ENCODE measurements around the gene DENND1A. TPM values are rescaled to one million over a fixed set of nuclear protein-coding genes. Genes with fewer than 3 reads are reported as not detected.
A peak's percentile ranks its signal among the peaks of the same experiment; 100 is the strongest.
"Not testable (repeated sequence)": the region's sequence is repeated elsewhere in the genome, so short reads cannot be mapped to it uniquely, and the experiment has no call there.

Gene DENND1A
- total RNA-seq, 1 donor from 2014 or later, result 48.1 TPM

DNA sequence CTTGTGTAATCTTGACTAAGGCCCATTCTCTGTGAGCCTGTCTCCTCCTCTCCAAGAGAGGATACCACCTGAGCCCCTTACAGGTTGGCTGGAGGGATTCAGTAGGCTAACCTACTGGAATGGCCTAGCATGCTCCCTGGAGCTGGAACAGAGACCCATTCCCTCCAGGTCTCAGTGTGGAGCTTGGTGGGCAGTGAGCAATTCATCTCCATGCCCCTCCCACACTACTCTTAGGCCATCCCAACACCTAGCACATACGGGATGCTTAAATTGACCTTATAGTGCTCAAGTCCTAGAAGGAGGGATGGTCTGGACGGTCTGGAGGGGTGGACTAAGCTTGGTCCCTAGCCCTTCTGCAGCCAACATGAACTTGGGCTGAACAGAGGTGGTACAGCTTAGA is 498.3 kb downstream of the DENND1A start:
- no peak overlapping the region for H3K4me3 ChIP-seq
- H3K9me3 ChIP-seq (ENCODE audit: low read depth), result no peaks in the 10 kb centered on the region
- H3K4me1 ChIP-seq, result peaks cover 19% of the 10 kb centered on the region
- Mint-ChIP-seq H3K27ac (no peak overlapping the region), H3K27me3 (ENCODE audit: insufficient read depth, low read depth) (peaks cover 12% of the 10 kb centered on the region), H3K36me3 (peaks cover 16% of the 10 kb centered on the region), H3K4me1 (peaks cover 28% of the 10 kb centered on the region), H3K4me3 (no peak overlapping the region), H3K9me3 (peaks cover 9% of the 10 kb centered on the region)
- no peaks in the 10 kb centered on the region for H3K27me3 ChIP-seq
- H3K9ac ChIP-seq, result no peak overlapping the region
- no peaks in the 10 kb centered on the region for H3K79me2 ChIP-seq (ENCODE audit: low read depth)
- H3K4me2 ChIP-seq, result no peak overlapping the region
- DNase-seq (ENCODE audit: low spot score), result no peak
- H3K27ac ChIP-seq, result no peak overlapping the region
- no peak overlapping the region for H2AFZ ChIP-seq (replicated peaks)
- peaks cover 4% of the 10 kb centered on the region for H3K36me3 ChIP-seq
- TF ChIP-seq, protein P1, sequence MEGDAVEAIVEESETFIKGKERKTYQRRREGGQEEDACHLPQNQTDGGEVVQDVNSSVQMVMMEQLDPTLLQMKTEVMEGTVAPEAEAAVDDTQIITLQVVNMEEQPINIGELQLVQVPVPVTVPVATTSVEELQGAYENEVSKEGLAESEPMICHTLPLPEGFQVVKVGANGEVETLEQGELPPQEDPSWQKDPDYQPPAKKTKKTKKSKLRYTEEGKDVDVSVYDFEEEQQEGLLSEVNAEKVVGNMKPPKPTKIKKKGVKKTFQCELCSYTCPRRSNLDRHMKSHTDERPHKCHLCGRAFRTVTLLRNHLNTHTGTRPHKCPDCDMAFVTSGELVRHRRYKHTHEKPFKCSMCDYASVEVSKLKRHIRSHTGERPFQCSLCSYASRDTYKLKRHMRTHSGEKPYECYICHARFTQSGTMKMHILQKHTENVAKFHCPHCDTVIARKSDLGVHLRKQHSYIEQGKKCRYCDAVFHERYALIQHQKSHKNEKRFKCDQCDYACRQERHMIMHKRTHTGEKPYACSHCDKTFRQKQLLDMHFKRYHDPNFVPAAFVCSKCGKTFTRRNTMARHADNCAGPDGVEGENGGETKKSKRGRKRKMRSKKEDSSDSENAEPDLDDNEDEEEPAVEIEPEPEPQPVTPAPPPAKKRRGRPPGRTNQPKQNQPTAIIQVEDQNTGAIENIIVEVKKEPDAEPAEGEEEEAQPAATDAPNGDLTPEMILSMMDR (IDR thresholded peaks at IDR 0.05), result no peak
- no peak for TF ChIP-seq EZH2phosphoT487 (IDR thresholded peaks at IDR 0.05)
- TF ChIP-seq EZH2 (IDR thresholded peaks at IDR 0.05), result no peak
- peaks cover 12% of the 10 kb centered on the region for H3F3A ChIP-seq (ENCODE audit: low read depth)
- no peaks in the 10 kb centered on the region for H4K20me1 ChIP-seq (ENCODE audit: low read depth)

DNA sequence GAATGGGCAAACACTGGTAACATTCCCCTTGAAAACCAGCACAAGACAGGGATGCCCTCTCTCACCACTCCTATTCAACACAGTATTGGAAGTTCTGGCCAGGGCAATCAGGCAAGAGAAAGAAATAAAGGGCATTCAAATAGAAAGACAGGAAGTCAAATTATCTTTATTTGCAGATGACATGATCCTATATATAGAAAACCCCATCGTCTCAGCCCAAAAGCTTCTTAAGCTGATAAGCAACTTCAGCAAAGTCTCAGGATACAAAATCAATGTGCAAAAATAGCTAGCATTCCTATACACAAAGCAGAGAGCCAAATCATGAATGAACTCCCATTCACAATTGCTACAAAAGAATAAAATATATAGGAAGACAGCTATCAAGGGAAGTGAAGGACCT is 501.5 kb downstream of the DENND1A start:
- H3F3A ChIP-seq (ENCODE audit: low read depth); H3K27me3 ChIP-seq; H3K9me3 Mint-ChIP-seq; H3K27ac Mint-ChIP-seq; H3K9ac ChIP-seq; H2AFZ ChIP-seq (replicated peaks); H3K36me3 ChIP-seq; DNase-seq (ENCODE audit: low spot score); H3K9me3 ChIP-seq (ENCODE audit: low read depth); H3K79me2 ChIP-seq (ENCODE audit: low read depth); H3K27ac ChIP-seq; H3K4me3 ChIP-seq; H3K4me3 Mint-ChIP-seq; H4K20me1 ChIP-seq (ENCODE audit: low read depth); H3K4me2 ChIP-seq: not testable (repeated sequence)
- Mint-ChIP-seq H3K36me3 (peaks cover 16% of the 10 kb centered on the region), H3K4me1 (peaks cover 25% of the 10 kb centered on the region), H3K27me3 (ENCODE audit: insufficient read depth, low read depth) (peaks cover 15% of the 10 kb centered on the region)
- peaks cover 11% of the 10 kb centered on the region for H3K4me1 ChIP-seq

DNA sequence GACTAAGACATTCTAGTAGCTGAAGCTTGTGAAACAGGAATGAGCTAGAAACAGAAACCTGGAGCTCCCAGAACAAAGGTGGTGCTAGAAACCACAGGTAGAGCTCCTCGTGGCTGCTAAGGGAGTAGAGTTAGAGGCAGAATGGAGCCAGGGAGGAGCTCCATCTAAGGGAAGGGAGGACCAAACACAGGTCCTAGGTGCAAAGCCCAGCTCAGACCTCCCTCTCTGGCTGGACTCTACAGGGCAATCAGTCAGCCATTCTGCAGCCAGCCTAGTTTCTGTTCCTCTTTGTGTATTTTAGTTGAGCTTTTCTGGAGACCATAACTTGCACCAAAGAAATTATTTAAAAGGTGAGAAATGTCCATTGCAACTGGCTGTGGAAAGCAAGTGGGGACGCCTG is 503.5 kb downstream of the DENND1A start:
- H3K9ac ChIP-seq, result no peak overlapping the region
- H3K4me1 ChIP-seq, result peaks cover 24% of the 10 kb centered on the region
- no peak overlapping the region for H3K4me3 ChIP-seq
- H3K9me3 ChIP-seq (ENCODE audit: low read depth), result no peaks in the 10 kb centered on the region
- no peaks in the 10 kb centered on the region for H3F3A ChIP-seq (ENCODE audit: low read depth)
- no peaks in the 10 kb centered on the region for H3K79me2 ChIP-seq (ENCODE audit: low read depth)
- H3K27ac ChIP-seq, result no peak overlapping the region
- Mint-ChIP-seq H3K4me3 (no peak overlapping the region), H3K36me3 (peaks cover 16% of the 10 kb centered on the region), H3K27me3 (ENCODE audit: insufficient read depth, low read depth) (peaks cover 17% of the 10 kb centered on the region), H3K9me3 (peaks cover 9% of the 10 kb centered on the region), H3K4me1 (peaks cover 28% of the 10 kb centered on the region), H3K27ac (peak overlapping the region; percentile 43)
- H2AFZ ChIP-seq (replicated peaks), result no peak overlapping the region
- H3K36me3 ChIP-seq, result peaks cover 4% of the 10 kb centered on the region
- TF ChIP-seq, protein P1 (IDR thresholded peaks at IDR 0.05), result no peak
- TF ChIP-seq EZH2 (IDR thresholded peaks at IDR 0.05), result no peak
- no peak for TF ChIP-seq EZH2phosphoT487 (IDR thresholded peaks at IDR 0.05)
- no peaks in the 10 kb centered on the region for H3K27me3 ChIP-seq
- peaks cover 3% of the 10 kb centered on the region for H4K20me1 ChIP-seq (ENCODE audit: low read depth)
- no peak for DNase-seq (ENCODE audit: low spot score)
- H3K4me2 ChIP-seq, result no peak overlapping the region

DNA sequence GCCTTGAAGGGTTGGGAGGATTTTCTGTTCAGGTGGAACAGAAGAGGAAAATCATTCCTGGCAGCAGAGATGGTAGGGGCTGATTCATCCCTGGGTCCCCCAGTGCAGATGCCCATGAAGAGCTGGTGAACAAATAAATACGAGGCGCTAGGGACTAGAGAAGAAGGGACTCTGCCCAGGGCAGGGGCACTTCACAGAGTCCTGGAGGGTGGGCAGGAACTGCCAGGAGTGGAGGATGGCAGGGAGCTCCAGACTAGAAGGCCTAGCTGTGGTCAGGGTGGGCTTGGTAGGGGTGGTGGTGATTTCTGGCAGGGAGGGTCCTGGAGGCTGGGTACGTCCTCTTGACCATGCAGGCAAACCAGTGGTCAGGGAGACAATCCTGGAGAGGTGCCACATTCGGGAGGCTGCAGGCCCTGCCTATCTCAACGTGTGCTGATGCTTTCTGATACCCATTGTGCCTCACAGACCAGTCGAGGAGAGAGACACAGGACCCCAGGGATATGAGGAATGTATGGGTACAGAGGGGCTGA is 504.0 kb downstream of the DENND1A start:
- H3K4me1 ChIP-seq, result peaks cover 29% of the 10 kb centered on the region
- H3K27me3 Mint-ChIP-seq (ENCODE audit: insufficient read depth, low read depth), result peaks cover 17% of the 10 kb centered on the region
- H3K9ac ChIP-seq, result no peak overlapping the region

More for the DNA sequence above, 504.0 kb downstream of the DENND1A start:
- peak overlapping the region; percentile 59 for H3K27ac Mint-ChIP-seq
- Histone ChIP-seq H3K79me2 (ENCODE audit: low read depth) (no peaks in the 10 kb centered on the region), H3F3A (ENCODE audit: low read depth) (no peaks in the 10 kb centered on the region), H3K27me3 (no peaks in the 10 kb centered on the region), H3K27ac (no peak overlapping the region), H3K9me3 (ENCODE audit: low read depth) (no peaks in the 10 kb centered on the region), H2AFZ (replicated peaks) (no peak overlapping the region), H3K4me3 (no peak overlapping the region), H4K20me1 (ENCODE audit: low read depth) (peaks cover 7% of the 10 kb centered on the region), H3K4me2 (no peak overlapping the region), H3K36me3 (peaks cover 4% of the 10 kb centered on the region)
- DNase-seq (ENCODE audit: low spot score), result no peak
- peaks cover 16% of the 10 kb centered on the region for H3K36me3 Mint-ChIP-seq
- no peak overlapping the region for H3K4me3 Mint-ChIP-seq
- peaks cover 33% of the 10 kb centered on the region for H3K4me1 Mint-ChIP-seq
- H3K9me3 Mint-ChIP-seq, result peaks cover 9% of the 10 kb centered on the region
- TF ChIP-seq EZH2phosphoT487 (IDR thresholded peaks at IDR 0.05) (no peak), EZH2 (IDR thresholded peaks at IDR 0.05) (no peak)
- TF ChIP-seq, protein P1 (IDR thresholded peaks at IDR 0.05), result no peak
